ENCODE results near the gene LTBP4. TPM values are rescaled to one million over a fixed set of nuclear protein-coding genes. Genes with fewer than 3 reads are reported as not detected.

LTBP4 gene
- polyA plus RNA-seq, 2 donors: 69.9 to 117 TPM

GRCh38 chr19:40658031-40658430, 56.9 kb downstream of the LTBP4 start:
- Histone ChIP-seq H3K27ac (ENCODE audit: low read depth in 2 of 2, low read length in 1 of 2) (no peak overlapping the region), H3K9me3 (ENCODE audit: control insufficient read depth in 2 of 2, insufficient read depth in 1 of 2, low read depth in 1 of 2, low read length in 1 of 2) (no peaks in the 10 kb centered on the region), H3K36me3 (ENCODE audit: control insufficient read depth in 2 of 2, insufficient read depth in 2 of 2, low read length in 1 of 2) (no peaks in the 10 kb centered on the region), H3K4me3 (ENCODE audit: low read depth in 1 of 2, low read length in 2 of 2) (no peak overlapping the region), H3K27me3 (ENCODE audit: control insufficient read depth in 1 of 2, insufficient read depth in 2 of 2, low read length in 2 of 2) (no peaks in the 10 kb centered on the region), H3K4me1 (ENCODE audit: control insufficient read depth in 2 of 2, insufficient read depth in 2 of 2, low read length in 1 of 2) (peaks cover 0 to 2% of the 10 kb centered on the region in 2 donors)
- WGBS, 2 donors: 89 to 93% methylated on average over 8 of the region's 8 CpGs

- peaks cover 0 to 2% of the 10 kb centered on the region in 2 donors for H3K4me1 ChIP-seq (ENCODE audit: control insufficient read depth in 2 of 2, insufficient read depth in 2 of 2, low read length in 1 of 2)
- H3K9me3 ChIP-seq (ENCODE audit: control insufficient read depth in 2 of 2, insufficient read depth in 1 of 2, low read depth in 1 of 2, low read length in 1 of 2): no peaks in the 10 kb centered on the region
- no peaks in the 10 kb centered on the region for H3K36me3 ChIP-seq (ENCODE audit: control insufficient read depth in 2 of 2, insufficient read depth in 2 of 2, low read length in 1 of 2)
- H3K4me3 ChIP-seq (ENCODE audit: low read depth in 1 of 2, low read length in 2 of 2): no peak overlapping the region
- WGBS, 2 donors: 79 to 84% methylated on average over 5 of the region's 5 CpGs
- no peak overlapping the region for H3K27ac ChIP-seq (ENCODE audit: low read depth in 2 of 2, low read length in 1 of 2)
- H3K27me3 ChIP-seq (ENCODE audit: control insufficient read depth in 1 of 2, insufficient read depth in 2 of 2, low read length in 2 of 2): no peaks in the 10 kb centered on the region
Measured at GRCh38 chr19:40659116-40659515, 57.9 kb downstream of the LTBP4 start.

- WGBS, 2 donors: 63 to 69% methylated on average over 11 of the region's 11 CpGs
- H3K36me3 ChIP-seq (ENCODE audit: control insufficient read depth in 2 of 2, insufficient read depth in 2 of 2, low read length in 1 of 2): no peaks in the 10 kb centered on the region
- H3K4me3 ChIP-seq (ENCODE audit: low read depth in 1 of 2, low read length in 2 of 2): no peak overlapping the region
- H3K27ac ChIP-seq (ENCODE audit: low read depth in 2 of 2, low read length in 1 of 2): no peak overlapping the region
- H3K9me3 ChIP-seq (ENCODE audit: control insufficient read depth in 2 of 2, insufficient read depth in 1 of 2, low read depth in 1 of 2, low read length in 1 of 2): no peaks in the 10 kb centered on the region
- no peaks in the 10 kb centered on the region for H3K27me3 ChIP-seq (ENCODE audit: control insufficient read depth in 1 of 2, insufficient read depth in 2 of 2, low read length in 2 of 2)
- peaks cover 0 to 2% of the 10 kb centered on the region in 2 donors for H3K4me1 ChIP-seq (ENCODE audit: control insufficient read depth in 2 of 2, insufficient read depth in 2 of 2, low read length in 1 of 2)
Measured at GRCh38 chr19:40659566-40659965, 58.4 kb downstream of the LTBP4 start.

GRCh38 chr19:40661616-40662015, 60.4 kb downstream of the LTBP4 start:
- 79 to 86% methylated on average over 1 of the region's 1 CpG for WGBS, 2 donors
- peaks cover 0 to 1% of the 10 kb centered on the region in 2 donors for H3K4me1 ChIP-seq (ENCODE audit: control insufficient read depth in 2 of 2, insufficient read depth in 2 of 2, low read length in 1 of 2)
- H3K9me3 ChIP-seq (ENCODE audit: control insufficient read depth in 2 of 2, insufficient read depth in 1 of 2, low read depth in 1 of 2, low read length in 1 of 2): no peaks in the 10 kb centered on the region
- H3K4me3 ChIP-seq (ENCODE audit: low read depth in 1 of 2, low read length in 2 of 2): no peak overlapping the region
- H3K36me3 ChIP-seq (ENCODE audit: control insufficient read depth in 2 of 2, insufficient read depth in 2 of 2, low read length in 1 of 2): no peaks in the 10 kb centered on the region
- H3K27me3 ChIP-seq (ENCODE audit: control insufficient read depth in 1 of 2, insufficient read depth in 2 of 2, low read length in 2 of 2): no peaks in the 10 kb centered on the region
- H3K27ac ChIP-seq (ENCODE audit: low read depth in 2 of 2, low read length in 1 of 2): no peak overlapping the region

GRCh38 chr19:40662925-40663694, 61.9 kb downstream of the LTBP4 start:
- Histone ChIP-seq H3K9me3 (ENCODE audit: control insufficient read depth in 2 of 2, insufficient read depth in 1 of 2, low read depth in 1 of 2, low read length in 1 of 2) (no peaks in the 10 kb centered on the region), H3K4me3 (ENCODE audit: low read depth in 1 of 2, low read length in 2 of 2) (peak overlapping the region; percentile 45 to 66), H3K4me1 (ENCODE audit: control insufficient read depth in 2 of 2, insufficient read depth in 2 of 2, low read length in 1 of 2) (peaks cover 0 to 5% of the 10 kb centered on the region in 2 donors), H3K27me3 (ENCODE audit: control insufficient read depth in 1 of 2, insufficient read depth in 2 of 2, low read length in 2 of 2) (no peaks in the 10 kb centered on the region), H3K36me3 (ENCODE audit: control insufficient read depth in 2 of 2, insufficient read depth in 2 of 2, low read length in 1 of 2) (peaks cover 0 to 12% of the 10 kb centered on the region in 2 donors), H3K27ac (ENCODE audit: low read depth in 2 of 2, low read length in 1 of 2) (peak overlapping the region; percentile 72 to 73)
- WGBS, 2 donors: 0 to 1% methylated on average over 52 to 60 of the region's 60 CpGs

DNA sequence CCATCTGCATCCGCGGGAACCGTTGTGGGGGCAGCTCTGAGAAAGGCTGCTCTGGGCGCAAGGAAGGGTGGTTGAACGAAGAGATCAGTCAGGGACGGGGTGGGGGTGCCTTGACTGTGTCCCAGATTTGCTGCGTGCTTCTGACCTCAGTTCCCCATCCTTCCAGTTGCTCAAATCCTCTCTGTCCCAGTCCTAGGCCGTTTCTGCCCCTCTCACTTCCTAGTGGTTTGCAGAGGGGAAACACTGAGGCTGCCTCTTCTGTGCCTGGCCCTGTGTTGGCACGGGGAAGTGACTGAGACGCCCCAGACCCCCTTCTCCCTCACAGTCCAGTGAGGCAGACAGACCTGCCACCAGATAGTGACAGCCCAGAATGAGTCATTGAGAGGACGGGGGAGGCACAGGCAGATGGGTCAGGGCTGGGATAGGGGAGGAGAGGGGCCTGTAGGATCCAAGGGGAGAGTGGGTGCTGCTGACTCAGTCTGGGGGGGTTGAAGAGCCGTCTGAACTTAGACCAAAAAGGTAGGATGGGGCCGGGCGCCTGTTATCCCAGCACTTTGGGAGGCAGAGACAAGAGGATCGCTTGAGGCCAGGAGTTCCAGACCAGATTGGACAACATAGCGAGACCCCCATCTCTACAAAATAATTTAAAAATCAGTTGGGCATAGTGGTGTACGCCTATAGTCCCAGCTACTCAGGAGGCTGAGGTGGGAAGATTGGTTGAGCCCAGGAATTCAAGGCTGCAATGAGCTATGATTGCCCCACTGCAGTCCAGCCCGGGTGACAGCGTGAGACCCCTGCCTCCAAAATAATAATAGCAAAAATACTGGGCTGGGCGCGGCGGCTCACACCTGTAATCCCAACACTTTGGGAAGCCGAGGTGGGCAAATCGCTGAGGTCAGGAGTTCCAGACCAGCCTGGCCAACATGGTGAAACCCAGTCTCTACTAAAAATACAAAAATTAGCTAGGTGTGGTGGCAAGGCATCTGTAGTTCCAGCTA, 62.8 kb downstream of the LTBP4 start:
- Histone ChIP-seq H3K4me1 (ENCODE audit: control insufficient read depth in 2 of 2, insufficient read depth in 2 of 2, low read length in 1 of 2) (peaks cover 0 to 5% of the 10 kb centered on the region in 2 donors), H3K27ac (ENCODE audit: low read depth in 2 of 2, low read length in 1 of 2) (peak overlapping the region; percentile 72 to 73), H3K27me3 (ENCODE audit: control insufficient read depth in 1 of 2, insufficient read depth in 2 of 2, low read length in 2 of 2) (no peaks in the 10 kb centered on the region), H3K4me3 (ENCODE audit: low read depth in 1 of 2, low read length in 2 of 2) (peak overlapping the region in 1 of 2 donors; percentile 66), H3K9me3 (ENCODE audit: control insufficient read depth in 2 of 2, insufficient read depth in 1 of 2, low read depth in 1 of 2, low read length in 1 of 2) (no peaks in the 10 kb centered on the region), H3K36me3 (ENCODE audit: control insufficient read depth in 2 of 2, insufficient read depth in 2 of 2, low read length in 1 of 2) (peaks cover 0 to 15% of the 10 kb centered on the region in 2 donors)
- WGBS, 2 donors: 49 to 57% methylated on average over 21 to 24 of the region's 24 CpGs

- H3K27ac ChIP-seq (ENCODE audit: low read depth in 2 of 2, low read length in 1 of 2): peak overlapping the region; percentile 36 to 79
- H3K4me3 ChIP-seq (ENCODE audit: low read depth in 1 of 2, low read length in 2 of 2): no peak overlapping the region
- peaks cover 7 to 30% of the 10 kb centered on the region in 2 donors for H3K36me3 ChIP-seq (ENCODE audit: control insufficient read depth in 2 of 2, insufficient read depth in 2 of 2, low read length in 1 of 2)
- 84 to 87% methylated on average over 14 of the region's 14 CpGs for WGBS, 2 donors
- no peaks in the 10 kb centered on the region for H3K9me3 ChIP-seq (ENCODE audit: control insufficient read depth in 2 of 2, insufficient read depth in 1 of 2, low read depth in 1 of 2, low read length in 1 of 2)
- H3K4me1 ChIP-seq (ENCODE audit: control insufficient read depth in 2 of 2, insufficient read depth in 2 of 2, low read length in 1 of 2): peaks cover 0 to 5% of the 10 kb centered on the region in 2 donors
- H3K27me3 ChIP-seq (ENCODE audit: control insufficient read depth in 1 of 2, insufficient read depth in 2 of 2, low read length in 2 of 2): no peaks in the 10 kb centered on the region
Measured at GRCh38 chr19:40666803-40667438, 65.8 kb downstream of the LTBP4 start.

DNA sequence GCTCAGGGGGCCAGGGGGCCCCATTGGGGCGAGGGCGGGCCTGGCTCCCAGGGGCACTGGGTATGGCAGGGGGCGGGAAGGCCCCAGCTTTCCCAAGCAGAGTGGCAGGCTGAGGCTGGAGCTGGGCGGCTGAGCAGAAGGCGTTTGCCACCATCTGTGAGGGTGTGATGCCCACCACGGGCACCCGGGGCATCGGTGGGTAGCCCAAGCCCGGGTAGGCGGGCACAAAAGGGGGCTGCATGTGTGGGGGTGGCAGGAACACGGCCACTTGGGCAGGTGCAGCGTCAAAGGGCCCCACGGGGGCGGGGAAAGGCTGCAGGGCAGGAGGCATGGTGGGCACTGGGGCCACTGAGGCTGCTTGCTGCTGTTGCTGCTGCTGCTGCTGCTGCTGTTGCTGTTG, 66.4 kb downstream of the LTBP4 start:
- peaks cover 0 to 5% of the 10 kb centered on the region in 2 donors for H3K4me1 ChIP-seq (ENCODE audit: control insufficient read depth in 2 of 2, insufficient read depth in 2 of 2, low read length in 1 of 2)
- H3K4me3 ChIP-seq (ENCODE audit: low read depth in 1 of 2, low read length in 2 of 2): no peak overlapping the region
- no peak overlapping the region for H3K27ac ChIP-seq (ENCODE audit: low read depth in 2 of 2, low read length in 1 of 2)
- no peaks in the 10 kb centered on the region for H3K9me3 ChIP-seq (ENCODE audit: control insufficient read depth in 2 of 2, insufficient read depth in 1 of 2, low read depth in 1 of 2, low read length in 1 of 2)
- no peaks in the 10 kb centered on the region for H3K27me3 ChIP-seq (ENCODE audit: control insufficient read depth in 1 of 2, insufficient read depth in 2 of 2, low read length in 2 of 2)
- peaks cover 7 to 34% of the 10 kb centered on the region in 2 donors for H3K36me3 ChIP-seq (ENCODE audit: control insufficient read depth in 2 of 2, insufficient read depth in 2 of 2, low read length in 1 of 2)
- 94 to 95% methylated on average over 14 of the region's 14 CpGs for WGBS, 2 donors

GRCh38 chr19:40668991-40669614, 67.9 kb downstream of the LTBP4 start:
- peaks cover 0 to 5% of the 10 kb centered on the region in 2 donors for H3K4me1 ChIP-seq (ENCODE audit: control insufficient read depth in 2 of 2, insufficient read depth in 2 of 2, low read length in 1 of 2)
- H3K4me3 ChIP-seq (ENCODE audit: low read depth in 1 of 2, low read length in 2 of 2): no peak overlapping the region
- WGBS, 2 donors: 87 to 92% methylated on average over 7 of the region's 7 CpGs
- H3K9me3 ChIP-seq (ENCODE audit: control insufficient read depth in 2 of 2, insufficient read depth in 1 of 2, low read depth in 1 of 2, low read length in 1 of 2): no peaks in the 10 kb centered on the region
- no peaks in the 10 kb centered on the region for H3K27me3 ChIP-seq (ENCODE audit: control insufficient read depth in 1 of 2, insufficient read depth in 2 of 2, low read length in 2 of 2)
- H3K27ac ChIP-seq (ENCODE audit: low read depth in 2 of 2, low read length in 1 of 2): no peak overlapping the region
- H3K36me3 ChIP-seq (ENCODE audit: control insufficient read depth in 2 of 2, insufficient read depth in 2 of 2, low read length in 1 of 2): peaks cover 12 to 43% of the 10 kb centered on the region in 2 donors
